ENCODE results near the gene MYO1H.

DNA sequence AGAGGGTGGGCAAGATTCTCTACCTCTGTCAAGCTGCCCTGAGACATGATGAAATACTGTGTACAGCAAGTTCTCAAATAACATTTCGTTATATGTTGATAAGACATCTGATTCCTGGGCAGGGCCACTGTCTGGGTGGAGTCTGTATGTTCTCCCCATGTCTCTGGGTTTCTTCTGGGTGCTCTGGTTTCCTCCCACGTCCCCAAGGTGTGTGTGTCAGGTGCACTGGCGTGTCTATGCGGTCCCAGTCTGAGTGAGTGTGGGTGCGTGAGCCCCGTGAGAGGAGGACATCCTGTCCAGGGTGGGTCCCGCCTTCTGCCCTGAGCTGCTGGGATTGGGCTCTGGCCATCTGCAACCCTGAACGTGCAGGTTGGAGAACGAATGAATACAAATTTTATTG is 99.8 kb downstream of the MYO1H start:
- TF ChIP-seq, protein P1, sequence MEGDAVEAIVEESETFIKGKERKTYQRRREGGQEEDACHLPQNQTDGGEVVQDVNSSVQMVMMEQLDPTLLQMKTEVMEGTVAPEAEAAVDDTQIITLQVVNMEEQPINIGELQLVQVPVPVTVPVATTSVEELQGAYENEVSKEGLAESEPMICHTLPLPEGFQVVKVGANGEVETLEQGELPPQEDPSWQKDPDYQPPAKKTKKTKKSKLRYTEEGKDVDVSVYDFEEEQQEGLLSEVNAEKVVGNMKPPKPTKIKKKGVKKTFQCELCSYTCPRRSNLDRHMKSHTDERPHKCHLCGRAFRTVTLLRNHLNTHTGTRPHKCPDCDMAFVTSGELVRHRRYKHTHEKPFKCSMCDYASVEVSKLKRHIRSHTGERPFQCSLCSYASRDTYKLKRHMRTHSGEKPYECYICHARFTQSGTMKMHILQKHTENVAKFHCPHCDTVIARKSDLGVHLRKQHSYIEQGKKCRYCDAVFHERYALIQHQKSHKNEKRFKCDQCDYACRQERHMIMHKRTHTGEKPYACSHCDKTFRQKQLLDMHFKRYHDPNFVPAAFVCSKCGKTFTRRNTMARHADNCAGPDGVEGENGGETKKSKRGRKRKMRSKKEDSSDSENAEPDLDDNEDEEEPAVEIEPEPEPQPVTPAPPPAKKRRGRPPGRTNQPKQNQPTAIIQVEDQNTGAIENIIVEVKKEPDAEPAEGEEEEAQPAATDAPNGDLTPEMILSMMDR (IDR thresholded peaks at IDR 0.05), result no peak
- TF ChIP-seq POLR2A (IDR thresholded peaks at IDR 0.05) (no peak), POLR2AphosphoS5 (IDR thresholded peaks at IDR 0.05) (no peak)
